ENCODE data around the gene TTC9B. TPM values are rescaled to one million over a fixed set of nuclear protein-coding genes. Genes with fewer than 3 reads are reported as not detected.

TTC9B gene
- total and polyA plus RNA-seq, 2 of the 8 experiments (the other 6 are each of a cell fraction or from before 2014, with no cell fraction given) = 0.26 TPM; not detected in 1

- no peak overlapping the region for H3K4ac ChIP-seq (replicated peaks; ENCODE audit: insufficient read length, low read depth, low read length)
- no peak overlapping the region for H2BK15ac ChIP-seq (ENCODE audit: low read length)
- H3K79me2 ChIP-seq (ENCODE audit: control insufficient read depth in 1 of 2, insufficient read depth in 2 of 2, low read length in 2 of 2) = no peaks in the 10 kb centered on the region
- H2AFZ ChIP-seq (ENCODE audit: low read length) = no peak overlapping the region
- 96% methylated on average over 21 of the region's 29 CpGs; no CpG with 5 or more reads in 1 of the 2 experiments for WGBS, 2 experiments (ENCODE audit: extremely low coverage in 1 of 2, insufficient coverage in 1 of 2, insufficient read length in 1 of 2, insufficient replicate concordance in 2 of 2, low coverage in 1 of 2, low lambda C conversion rate in 2 of 2, missing lambda C conversion rate in 1 of 2)
- H3K4me3 ChIP-seq (ENCODE audit: extremely low read depth in 1 of 4, insufficient read depth in 2 of 4, low read depth in 3 of 4, low read length in 4 of 4) = no peak overlapping the region
- no peak overlapping the region for H3K27ac ChIP-seq (ENCODE audit: low read depth, low read length)
- H4K5ac ChIP-seq (ENCODE audit: insufficient read length, low read depth, low read length) = no peak overlapping the region
- H3K18ac ChIP-seq (ENCODE audit: extremely low read depth, low read length) = no peak overlapping the region
- H4K91ac ChIP-seq (replicated peaks; ENCODE audit: insufficient read length, low read length) = no peak overlapping the region
- H3K23ac ChIP-seq (ENCODE audit: insufficient read length) = no peak overlapping the region
- no peak overlapping the region for H2BK120ac ChIP-seq (replicated peaks; ENCODE audit: low read depth, low read length)
- H2BK12ac ChIP-seq (ENCODE audit: low read depth, low read length) = no peak overlapping the region
- H3K9ac ChIP-seq (replicated peaks in 1 of 4; ENCODE audit: extremely low read depth in 1 of 4, low read depth in 3 of 4, low read length in 3 of 4) = no peak overlapping the region
- no peak overlapping the region for H2BK20ac ChIP-seq (ENCODE audit: low read length)
- POLR2A ChIA-PET (ENCODE audit: partially characterized antibody) = interaction anchor here (0.6 kb wide), 1 partner anchor 204 kb away, joined by 3 read pairs; no protein-coding TSS in a partner anchor
- H2AK5ac ChIP-seq (ENCODE audit: low read depth, low read length) = no peak overlapping the region
- peaks cover 0 to 6% of the 10 kb centered on the region in 2 experiments for H4K20me1 ChIP-seq (replicated peaks in 1 of 2; ENCODE audit: control insufficient read depth in 1 of 2, insufficient read depth in 2 of 2, low read length in 2 of 2)
- DNase-seq (ENCODE audit: low read depth in 1 of 2, low spot score in 2 of 2) (no peak), FAIRE-seq (no peak)
- no peaks in the 10 kb centered on the region for H3K9me3 ChIP-seq (ENCODE audit: insufficient read depth in 2 of 2, low read depth in 1 of 2, low read length in 1 of 2)
- CTCF ChIA-PET (ENCODE audit: partially characterized antibody) = interaction anchor here (0.7 to 3.0 kb wide), 8 partner anchors 19 to 71 kb away, joined by 3 to 18 read pairs (median 4); partner anchors contain the start of gene TTC9B
- H2BK5ac ChIP-seq (ENCODE audit: low read depth, low read length) = no peak overlapping the region
- no peaks in the 10 kb centered on the region for H3K79me1 ChIP-seq (ENCODE audit: low read depth, low read length)
- no peak overlapping the region for H4K8ac ChIP-seq (ENCODE audit: extremely low read depth, insufficient read depth, low read length)
- H3K56ac ChIP-seq (replicated peaks; ENCODE audit: insufficient read length, low read depth, low read length) = no peak overlapping the region
- H3K27me3 ChIP-seq (replicated peaks in 1 of 4; ENCODE audit: control insufficient read depth in 3 of 4, extremely low read depth in 1 of 4, insufficient read depth in 3 of 4, low read length in 3 of 4) = no peaks in the 10 kb centered on the region
- H3K4me1 ChIP-seq (replicated peaks in 1 of 4; ENCODE audit: control insufficient read depth in 3 of 4, insufficient read depth in 4 of 4, low read length in 3 of 4) = no peaks in the 10 kb centered on the region
- H3K36me3 ChIP-seq (ENCODE audit: control insufficient read depth in 2 of 4, insufficient read depth in 4 of 4, low read length in 3 of 4) = no peaks in the 10 kb centered on the region
- no peaks in the 10 kb centered on the region for H3K23me2 ChIP-seq (ENCODE audit: low read depth, low read length)
- H3K14ac ChIP-seq (ENCODE audit: insufficient read length) = no peak overlapping the region
- H3K4me2 ChIP-seq (ENCODE audit: insufficient read depth in 1 of 2, low read depth in 2 of 2, low read length in 2 of 2) = no peak overlapping the region
- TF ChIP-seq PHF8 (conservative IDR thresholded peaks at IDR 0.05; ENCODE audit: low read depth, low read length) (no peak), CEBPB (IDR thresholded peaks at IDR 0.05; ENCODE audit: low read depth, low read length) (no peak), TAF7 (optimal IDR thresholded peaks at IDR 0.05; ENCODE audit: borderline replicate concordance, low read depth, low read length) (no peak), ATF3 (IDR thresholded peaks at IDR 0.05; ENCODE audit: insufficient read depth, low read depth, low read length) (no peak), CBX8 (IDR thresholded peaks at IDR 0.05; ENCODE audit: borderline replicate concordance, low read depth, low read length) (no peak), GTF2F1 (IDR thresholded peaks at IDR 0.05; ENCODE audit: borderline replicate concordance, low read depth, low read length) (no peak), KDM1A (IDR thresholded peaks at IDR 0.05; ENCODE audit: borderline replicate concordance, low read length) (no peak), E2F6 (IDR thresholded peaks at IDR 0.05) (no peak), FOSL1 (IDR thresholded peaks at IDR 0.05; ENCODE audit: insufficient read depth, low read depth, low read length) (no peak), SP2 (IDR thresholded peaks at IDR 0.05; ENCODE audit: low read length) (no peak), SRF (IDR thresholded peaks at IDR 0.05; ENCODE audit: low read depth, low read length) (no peak), HDAC6 (IDR thresholded peaks at IDR 0.05; ENCODE audit: low read depth, low read length) (no peak)
Measured at GRCh38 chr19:40198272-40198990, 19.8 kb downstream of the TTC9B start.

Data from H1 (cell line).